IMR-90 (cell line): ENCODE measurements around the gene LRRC70. TPM values are rescaled to one million over a fixed set of nuclear protein-coding genes. Genes with fewer than 3 reads are reported as not detected.

Experiments
- ATAC-seq: fragments of 200-7000 bp; cut with Tn5 transposase; 2 replicates; pipeline ENCODE4 v1.9.1; 2020; ENCODE audit warnings: low read depth, mild to moderate bottlenecking, moderate library complexity
- BruUV-seq: library from RNA; stranded (reverse); fragments of 400-500 nt; replicated peaks from 2 replicates; lab custom pipeline; 2021; lab: Mats Ljungman, UMichigan
- CTCF ChIA-PET: fragments of 300-600 bp; formaldehyde crosslinking; extraction: SDS; loops from one replicate; lab custom pipeline; 2021; ENCODE audit warnings: antibody characterized with exemption; lab: Yijun Ruan, JAX
- POLR2A ChIA-PET: fragments of 300-600 bp; sonication (Branson Sonifier 250); formaldehyde crosslinking; loops from one replicate; lab custom pipeline; 2022; ENCODE audit warnings: antibody characterized with exemption; ENCODE audit not compliant: unreplicated experiment; lab: Charles Lee
- DNase-seq: peaks from one replicate; pipeline ENCODE4 v3.0.0; 2013
- H2AFZ ChIP-seq: replicated peaks from 2 replicates; pipeline ENCODE3; 2013; ENCODE audit warnings: low read length, mild to moderate bottlenecking; ENCODE audit not compliant: poor library complexity
- H2AK5ac ChIP-seq: 2 replicates; pipeline ENCODE4 v1.6.1; 2013; ENCODE audit warnings: low read depth, low read length, inconsistent platforms
- H2AK9ac ChIP-seq: replicated peaks from 2 replicates; pipeline ENCODE3; 2013; ENCODE audit warnings: mild to moderate bottlenecking, low read depth, low read length, moderate library complexity; ENCODE audit not compliant: poor library complexity
- H2BK120ac ChIP-seq: 2 replicates; pipeline ENCODE4 v1.6.1; 2013; ENCODE audit warnings: low read depth, low read length, inconsistent platforms
- H2BK15ac ChIP-seq: 3 replicates; pipeline ENCODE4 v1.6.1; 2013; ENCODE audit warnings: low read depth, low read length, inconsistent platforms
- H2BK20ac ChIP-seq: 2 replicates; pipeline ENCODE4 v1.6.1; 2013; ENCODE audit warnings: low read depth, mild to moderate bottlenecking, inconsistent platforms, low read length, moderate library complexity
- H2BK5ac ChIP-seq: 2 replicates; pipeline ENCODE4 v1.6.1; 2013; ENCODE audit warnings: mild to moderate bottlenecking, low read depth, low read length, inconsistent platforms; ENCODE audit not compliant: poor library complexity, severe bottlenecking
- H3K14ac ChIP-seq: replicated peaks from 2 replicates; pipeline ENCODE4 v1.6.1; 2013; ENCODE audit warnings: low read depth, low read length, inconsistent platforms
- H3K18ac ChIP-seq: 2 replicates; pipeline ENCODE4 v1.6.1; 2013; ENCODE audit warnings: low read depth, low read length, control low read depth
- H3K23ac ChIP-seq: 2 replicates; pipeline ENCODE4 v1.6.1; 2013; ENCODE audit warnings: low read depth, low read length, inconsistent platforms
- H3K27ac ChIP-seq: 2 replicates; pipeline ENCODE4 v1.5.1; 2013; ENCODE audit warnings: mild to moderate bottlenecking, control low read depth, low read length; ENCODE audit not compliant: insufficient read depth
- H3K27me3 ChIP-seq: 2 replicates; pipeline ENCODE4 v1.6.1; 2013; ENCODE audit warnings: low read length; ENCODE audit not compliant: control insufficient read depth, insufficient read depth
- H3K36me3 ChIP-seq: 2 replicates; pipeline ENCODE4 v1.6.1; 2013; ENCODE audit warnings: low read length, mixed read lengths; ENCODE audit not compliant: control insufficient read depth, insufficient read depth
- H3K4ac ChIP-seq: 2 replicates; pipeline ENCODE4 v1.6.1; 2013; ENCODE audit warnings: low read depth, low read length, inconsistent platforms
- H3K4me1 ChIP-seq: 2 replicates; pipeline ENCODE4 v1.6.1; 2013; ENCODE audit warnings: low read length, mixed read lengths; ENCODE audit not compliant: control insufficient read depth, insufficient read depth
- H3K4me2 ChIP-seq: 2 replicates; pipeline ENCODE4 v1.6.1; 2013; ENCODE audit warnings: low read depth, mild to moderate bottlenecking, control low read depth, low read length, moderate library complexity
- H3K4me3 ChIP-seq: 2 replicates; pipeline ENCODE4 v1.5.1; 2013; ENCODE audit warnings: low read depth, mild to moderate bottlenecking, control low read depth, low read length, moderate library complexity; ENCODE audit not compliant: insufficient read depth
- H3K56ac ChIP-seq: 2 replicates; pipeline ENCODE4 v1.6.1; 2013; ENCODE audit warnings: low read length, inconsistent platforms; ENCODE audit not compliant: insufficient read depth; ENCODE audit errors: extremely low read depth
- H3K79me1 ChIP-seq, 2 experiments: 2 replicates each; pipeline ENCODE4 v1.6.1; 2013; ENCODE audit warnings: low read length in 2 of 2, inconsistent platforms in 1 of 2, low read depth in 1 of 2
- H3K9ac ChIP-seq: 2 replicates; pipeline ENCODE4 v1.6.1; 2013; ENCODE audit warnings: low read depth, low read length, control low read depth
- H3K9me1 ChIP-seq: 2 replicates; pipeline ENCODE4 v1.6.1; 2013; ENCODE audit warnings: low read length, inconsistent platforms; ENCODE audit not compliant: insufficient read depth
- H3K9me3 ChIP-seq: 2 replicates; pipeline ENCODE4 v1.6.1; 2013; ENCODE audit warnings: low read length; ENCODE audit not compliant: control insufficient read depth, insufficient read depth
- H4K20me1 ChIP-seq: 2 replicates; pipeline ENCODE4 v1.6.1; 2013; ENCODE audit warnings: low read length, inconsistent platforms; ENCODE audit not compliant: insufficient read depth
- H4K5ac ChIP-seq: 2 replicates; pipeline ENCODE4 v1.6.1; 2013; ENCODE audit warnings: mild to moderate bottlenecking, low read depth, low read length, control low read depth
- H4K8ac ChIP-seq, 2 experiments: 2 replicates each; pipeline ENCODE4 v1.6.1; 2013; ENCODE audit warnings: low read depth in 2 of 2, low read length in 2 of 2, control low read depth in 1 of 2, inconsistent platforms in 1 of 2
- H4K91ac ChIP-seq: 2 replicates; pipeline ENCODE4 v1.6.1; 2013; ENCODE audit warnings: low read depth, low read length, inconsistent platforms; ENCODE audit not compliant: insufficient read depth
- BHLHE40 ChIP-seq: fragments of 150-350 bp; IDR thresholded peaks from 2 replicates; pipeline ENCODE4 v1.6.1; 2016; ENCODE audit warnings: mild to moderate bottlenecking, low read depth, low read length
- CTCF ChIP-seq: conservative IDR thresholded peaks from 2 replicates; pipeline ENCODE4 v1.5.1; 2012; ENCODE audit warnings: mild to moderate bottlenecking, low read depth, low read length, improper control_type of control experiment
- MAFK ChIP-seq: IDR thresholded peaks from 2 replicates; pipeline ENCODE4 v1.6.1; 2012; ENCODE audit warnings: low read depth, low read length, improper control_type of control experiment
- USF2 ChIP-seq: fragments of 150-350 bp; IDR thresholded peaks from 2 replicates; pipeline ENCODE4 v1.6.1; 2017; ENCODE audit warnings: mild to moderate bottlenecking, antibody characterized with exemption, low read length, low read depth
- WGBS, 2 experiments: methylation state at CpG; one replicate each; pipeline versions ENCODE4 v1.1.5 to v1.1.7; 2013; ENCODE audit warnings: missing lambda C conversion rate in 2 of 2; ENCODE audit not compliant: insufficient read length in 1 of 2; ENCODE audit errors: extremely low coverage in 2 of 2; 5-methylcytosine and 5-hydroxymethylcytosine counted together
- dilution Hi-C: fragments of 300-500 bp; cut with HindIII; formaldehyde crosslinking; loops from one replicate; pipeline ENCODE4 v1.14.3; 2018; ENCODE audit warnings: low sequenced_read_pairs; ENCODE audit not compliant: unreplicated experiment
- in situ Hi-C: fragments of 300-500 bp; cut with MboI; formaldehyde crosslinking; loops from 3 replicates; pipeline ENCODE4 v1.14.3; 2019; ENCODE audit warnings: low sequenced_read_pairs, inconsistent platforms, mixed read lengths
- intact Hi-C: fragments of 100-400 bp; cut with micrococcal nuclease; formaldehyde crosslinking; loops from 2 replicates; pipeline ENCODE4 v1.10.0; 2022
- polyA plus RNA-seq, 3 experiments: library from polyadenylated mRNA; depleted of rRNA; stranded (reverse); fragments of >200 nt; gene quantifications; 2 replicates each; pipeline ENCODE4 v1.2.3, GENCODE V29; 2012; ENCODE audit warnings: low replicate concordance in 1 of 3
- total RNA-seq: library from RNA; depleted of rRNA; stranded (reverse); fragments of >200 nt; gene quantifications from 2 replicates; pipeline ENCODE4 v1.2.3, GENCODE V29; 2012

Gene LRRC70
- total and polyA plus RNA-seq, 2 of the 4 experiments (the other 2 are of a cell fraction): 0.19 to 0.36 TPM

GRCh38 chr5:62561896-62562295 lies 16.7 kb upstream of the LRRC70 start:
- Histone ChIP-seq H2AFZ (no peak overlapping the region), H4K8ac (no peak overlapping the region), H3K56ac (no peak overlapping the region), H3K18ac (no peak overlapping the region), H4K91ac (no peak overlapping the region), H3K27me3 (no peaks in the 10 kb centered on the region), H3K4me1 (no peaks in the 10 kb centered on the region), H3K9me1 (no peaks in the 10 kb centered on the region), H3K14ac (no peak overlapping the region), H4K20me1 (no peaks in the 10 kb centered on the region), H3K4me2 (no peak overlapping the region), H3K4ac (no peak overlapping the region), H3K9ac (no peak overlapping the region), H2AK9ac (no peak overlapping the region), H2AK5ac (no peak overlapping the region), H3K36me3 (peaks cover 2% of the 10 kb centered on the region; the same call in 1 of the 2 replicates), H3K9me3 (no peaks in the 10 kb centered on the region), H2BK120ac (no peak overlapping the region), H3K79me1 (no peaks in the 10 kb centered on the region), H2BK15ac (no peak overlapping the region), H3K23ac (no peak overlapping the region), H3K27ac (no peak overlapping the region), H2BK5ac (no peak overlapping the region), H3K4me3 (no peak overlapping the region), H4K5ac (no peak overlapping the region), H2BK20ac (no peak overlapping the region)
- BruUV-seq: no TSS peak
- CTCF ChIA-PET: interaction anchor here (1.1 kb wide), 1 partner anchor 8 kb away, joined by 3 read pairs; no protein-coding TSS in a partner anchor
- intact Hi-C loops: no loop called here
- in situ Hi-C loops: no loop called here
- POLR2A ChIA-PET: no interaction called here
- ATAC-seq (no peak), DNase-seq (no peak)
- dilution Hi-C loops: no loop called here
- WGBS, 2 experiments: no CpG with 5 or more reads among the region's 1 CpG
- TF ChIP-seq MAFK: peak; percentile 94
- TF ChIP-seq USF2: no peak
- no peak for TF ChIP-seq BHLHE40
- TF ChIP-seq CTCF: no peak
